Measurements from ENCODE around the gene ABL2. TPM values are rescaled to one million over a fixed set of nuclear protein-coding genes. Genes with fewer than 3 reads are reported as not detected.

The ABL2 gene
- total RNA-seq, 1 experiment from 2014 or later, result 27.9 TPM

DNA sequence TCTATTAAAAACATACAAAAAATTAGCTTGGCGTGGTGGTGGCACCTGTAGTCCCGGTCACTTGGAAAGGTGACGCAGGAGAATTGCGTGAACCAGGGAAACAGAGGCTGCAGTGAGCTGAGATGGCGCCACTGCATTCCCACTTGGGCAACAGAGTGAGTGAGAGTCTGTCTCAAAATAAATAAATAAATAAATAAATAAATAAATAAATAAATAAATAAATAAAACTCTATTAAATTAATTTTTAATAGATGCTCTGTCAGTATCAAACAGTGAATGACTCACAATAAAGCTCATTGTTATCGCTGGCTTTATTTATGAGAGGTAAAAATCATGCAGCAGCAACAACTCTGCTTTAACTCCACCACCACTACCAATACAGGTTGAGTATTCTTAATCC is 72.8 kb downstream of the ABL2 start:
- Histone ChIP-seq H3K27me3 (replicated peaks; ENCODE audit: insufficient read depth, low read depth, low read length, poor library complexity) (no peaks in the 10 kb centered on the region), H3K36me3 (ENCODE audit: insufficient read depth, low read length, poor library complexity, severe bottlenecking) (no peaks in the 10 kb centered on the region), H3K27ac (ENCODE audit: low read depth, low read length, poor library complexity, severe bottlenecking) (no peak overlapping the region), H3K9me3 (ENCODE audit: low read depth, low read length, poor library complexity, severe bottlenecking) (no peaks in the 10 kb centered on the region), H3K4me3 (ENCODE audit: low read depth, low read length, poor library complexity, severe bottlenecking) (no peak overlapping the region), H3K4me1 (ENCODE audit: insufficient read depth, low read length, poor library complexity, severe bottlenecking) (no peaks in the 10 kb centered on the region)
- CTCF ChIA-PET, result no interaction called here
- intact Hi-C loops (cut with micrococcal nuclease; ENCODE audit: unreplicated experiment), result no loop called here
- no peak for TF ChIP-seq EZH2 (IDR thresholded peaks at IDR 0.05; ENCODE audit: borderline replicate concordance, low read depth, low read length, poor library complexity, severe bottlenecking)
- no peak for TF ChIP-seq CTCF (conservative IDR thresholded peaks at IDR 0.05; ENCODE audit: low read depth, low read length)
- DNase-seq (ENCODE audit: low spot score), result no peak
- no TSS peak for BruUV-seq (replicated peaks)
- POLR2A ChIA-PET (ENCODE audit: low non-redundant PET), result no interaction called here

DNA sequence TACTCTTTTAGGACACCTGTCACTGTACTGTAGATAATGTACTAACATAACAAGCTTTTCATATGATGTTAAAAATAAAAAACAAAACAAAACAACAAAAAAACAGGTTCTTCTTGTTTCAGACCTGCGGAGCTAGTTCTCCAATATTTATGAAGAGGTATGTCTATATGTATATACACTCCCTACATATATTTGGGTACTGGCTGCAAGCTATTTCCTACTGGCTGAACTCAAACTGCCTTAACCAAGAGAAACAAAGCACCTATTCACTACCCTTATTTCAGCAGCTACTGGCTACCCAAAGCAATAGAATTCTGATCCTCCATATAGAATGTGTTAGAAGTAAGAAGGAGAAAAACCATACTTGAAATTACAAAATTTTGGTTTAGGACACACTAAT is 73.5 kb downstream of the ABL2 start:
- BruUV-seq (replicated peaks), result no TSS peak
- Histone ChIP-seq H3K36me3 (ENCODE audit: insufficient read depth, low read length, poor library complexity, severe bottlenecking) (no peaks in the 10 kb centered on the region), H3K4me1 (ENCODE audit: insufficient read depth, low read length, poor library complexity, severe bottlenecking) (no peaks in the 10 kb centered on the region), H3K27ac (ENCODE audit: low read depth, low read length, poor library complexity, severe bottlenecking) (no peak overlapping the region), H3K9me3 (ENCODE audit: low read depth, low read length, poor library complexity, severe bottlenecking) (no peaks in the 10 kb centered on the region), H3K27me3 (replicated peaks; ENCODE audit: insufficient read depth, low read depth, low read length, poor library complexity) (no peaks in the 10 kb centered on the region), H3K4me3 (ENCODE audit: low read depth, low read length, poor library complexity, severe bottlenecking) (no peak overlapping the region)
- ChIA-PET CTCF (no interaction called here), POLR2A (ENCODE audit: low non-redundant PET) (no interaction called here)
- DNase-seq (ENCODE audit: low spot score), result no peak
- no peak for TF ChIP-seq CTCF (conservative IDR thresholded peaks at IDR 0.05; ENCODE audit: low read depth, low read length)
- TF ChIP-seq EZH2 (IDR thresholded peaks at IDR 0.05; ENCODE audit: borderline replicate concordance, low read depth, low read length, poor library complexity, severe bottlenecking), result no peak
- intact Hi-C loops (cut with micrococcal nuclease; ENCODE audit: unreplicated experiment), result no loop called here

DNA sequence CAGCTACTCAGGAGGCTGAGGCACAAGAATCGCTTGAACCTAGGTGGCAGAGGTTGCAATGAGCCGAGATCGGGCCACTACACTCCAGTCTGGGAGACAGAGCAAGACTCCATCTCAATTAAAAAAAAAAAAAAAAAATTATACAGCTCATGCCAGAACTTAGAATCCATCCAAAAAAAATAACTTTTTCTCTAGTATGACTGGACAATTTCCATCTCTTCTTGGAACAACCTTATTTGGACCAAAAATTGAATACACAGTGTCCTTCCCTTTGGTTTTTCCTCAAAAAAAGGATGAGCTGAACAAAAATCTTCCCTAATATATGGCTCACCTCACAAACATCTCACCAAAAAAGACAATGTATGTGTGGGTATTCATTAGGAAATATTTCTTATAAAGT is 73.9 kb downstream of the ABL2 start:
- no peak overlapping the region for H3K27ac ChIP-seq (ENCODE audit: low read depth, low read length, poor library complexity, severe bottlenecking)
- no peaks in the 10 kb centered on the region for H3K9me3 ChIP-seq (ENCODE audit: low read depth, low read length, poor library complexity, severe bottlenecking)
- no peaks in the 10 kb centered on the region for H3K27me3 ChIP-seq (replicated peaks; ENCODE audit: insufficient read depth, low read depth, low read length, poor library complexity)
- no peaks in the 10 kb centered on the region for H3K36me3 ChIP-seq (ENCODE audit: insufficient read depth, low read length, poor library complexity, severe bottlenecking)
- TF ChIP-seq EZH2 (IDR thresholded peaks at IDR 0.05; ENCODE audit: borderline replicate concordance, low read depth, low read length, poor library complexity, severe bottlenecking) (no peak), CTCF (conservative IDR thresholded peaks at IDR 0.05; ENCODE audit: low read depth, low read length) (no peak)
- ChIA-PET POLR2A (ENCODE audit: low non-redundant PET) (no interaction called here), CTCF (no interaction called here)
- no peaks in the 10 kb centered on the region for H3K4me1 ChIP-seq (ENCODE audit: insufficient read depth, low read length, poor library complexity, severe bottlenecking)
- no peak for DNase-seq (ENCODE audit: low spot score)
- no TSS peak for BruUV-seq (replicated peaks)
- intact Hi-C loops (cut with micrococcal nuclease; ENCODE audit: unreplicated experiment), result no loop called here
- H3K4me3 ChIP-seq (ENCODE audit: low read depth, low read length, poor library complexity, severe bottlenecking), result no peak overlapping the region

Data from A673 (cell line).